NCI-H2227 treated with DMSO at 0.1 percent for 48 hours (cell line): ENCODE measurements around the gene KLF16.

Experiments
- DNase-seq: peaks from one replicate; lab custom pipeline; 2025; lab: John Stamatoyannopoulos, UW

KLF16 gene

DNA sequence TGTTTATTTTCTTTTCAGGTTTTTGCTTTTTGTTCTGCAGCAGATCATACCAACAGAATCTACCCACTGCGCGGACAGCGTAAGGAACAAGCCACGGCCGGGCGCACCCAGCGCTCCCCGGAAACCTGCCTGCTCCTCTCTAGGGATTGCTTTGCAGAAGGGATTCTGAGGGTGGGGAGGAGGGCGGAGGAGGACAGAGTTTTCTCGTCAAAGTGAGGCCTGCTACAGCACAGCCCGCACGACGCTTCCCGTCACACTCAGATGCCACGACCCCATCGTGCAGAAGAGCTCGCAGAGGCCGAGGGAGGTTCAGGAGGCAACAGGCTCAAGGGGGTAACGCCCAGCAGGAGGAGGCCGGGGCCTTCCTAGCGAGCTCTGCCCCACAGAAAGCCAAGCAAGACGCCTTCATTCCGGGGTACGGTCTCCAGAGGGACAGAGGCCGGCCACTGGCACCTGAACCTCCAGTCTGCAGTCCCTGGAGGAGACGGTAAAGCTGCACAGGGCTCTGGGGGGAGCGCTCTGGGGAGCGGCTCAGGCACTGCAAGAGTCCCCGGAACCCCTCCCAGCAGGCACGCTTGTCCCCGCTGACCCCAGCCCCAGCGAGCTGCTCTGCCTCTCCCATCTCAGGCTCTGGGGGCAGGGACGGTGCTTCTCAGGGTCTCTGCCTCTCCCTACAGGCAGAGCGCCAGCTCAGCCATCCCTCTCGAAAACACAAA lies 22.0 kb downstream of the KLF16 start:
- DNase-seq, result no peak

DNA sequence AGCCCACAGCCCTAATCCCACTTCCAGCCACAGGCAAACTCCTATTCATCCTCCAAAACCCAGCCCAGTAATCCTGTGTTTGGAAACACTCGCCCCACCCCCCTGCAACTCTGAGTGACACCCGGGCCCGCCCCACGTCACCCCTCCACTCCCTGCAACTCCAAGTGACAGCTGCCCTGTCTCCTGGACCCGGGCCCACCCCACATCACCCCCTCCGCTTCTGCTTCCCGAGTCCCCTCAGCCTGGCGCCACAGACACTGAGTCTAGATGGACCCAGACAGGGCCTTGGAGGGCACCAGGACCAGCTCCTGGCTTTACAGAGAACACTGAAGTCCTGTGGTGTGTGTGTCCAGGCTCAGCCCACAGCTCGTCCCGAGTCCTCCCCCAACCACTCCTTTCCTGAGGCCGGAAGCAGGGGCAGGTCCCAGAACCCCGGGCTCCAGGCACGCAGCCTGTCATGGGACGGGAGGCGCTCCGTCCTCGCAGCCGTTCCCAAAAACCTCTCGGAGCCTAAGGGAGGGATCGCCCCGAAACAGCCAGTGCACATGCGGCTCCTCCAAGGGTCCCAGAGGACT lies 22.8 kb downstream of the KLF16 start:
- DNase-seq, result no peak

DNA sequence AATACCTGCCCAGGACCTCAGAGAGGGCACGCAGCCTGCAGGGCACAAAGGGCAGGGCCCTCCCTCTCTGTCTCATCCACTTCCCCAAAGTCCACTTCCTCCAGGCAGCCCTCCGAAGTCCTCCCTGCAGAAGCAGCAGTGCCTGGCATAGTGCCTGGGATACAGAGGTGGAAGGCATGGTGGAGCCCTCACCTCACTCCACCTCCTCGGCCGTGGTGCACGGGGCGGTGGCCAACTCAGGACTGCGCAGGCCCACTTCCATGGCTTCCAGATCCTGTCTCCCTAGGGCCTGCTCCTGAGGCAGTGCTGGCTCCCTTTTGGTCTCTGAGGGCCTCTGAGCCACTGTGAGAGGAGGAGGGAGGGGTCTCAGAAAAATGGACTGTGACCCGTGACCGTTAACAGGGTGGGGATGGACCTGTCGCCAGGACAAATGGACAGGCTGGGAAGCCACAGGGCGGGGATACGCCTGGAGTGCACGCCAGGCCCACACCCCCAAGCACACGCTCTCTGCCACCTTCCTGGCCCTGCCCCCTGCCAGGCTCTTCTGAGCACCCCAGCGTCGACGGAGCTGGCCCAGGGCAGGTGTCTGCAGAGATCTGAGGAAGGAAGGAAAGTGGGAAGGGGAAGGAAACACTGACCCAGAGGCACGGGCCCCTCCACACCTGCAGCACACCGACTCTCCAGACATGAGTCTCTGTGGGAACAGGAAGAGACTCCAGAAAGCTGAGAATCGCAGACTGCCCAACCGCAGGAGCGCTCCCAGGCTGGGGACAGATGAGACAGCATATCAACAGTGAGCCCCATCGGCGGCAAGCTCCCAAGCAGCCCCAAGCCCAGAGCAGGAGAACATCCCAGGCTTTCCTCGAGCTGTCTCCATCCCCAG lies 23.5 kb downstream of the KLF16 start:
- no peak for DNase-seq

DNA sequence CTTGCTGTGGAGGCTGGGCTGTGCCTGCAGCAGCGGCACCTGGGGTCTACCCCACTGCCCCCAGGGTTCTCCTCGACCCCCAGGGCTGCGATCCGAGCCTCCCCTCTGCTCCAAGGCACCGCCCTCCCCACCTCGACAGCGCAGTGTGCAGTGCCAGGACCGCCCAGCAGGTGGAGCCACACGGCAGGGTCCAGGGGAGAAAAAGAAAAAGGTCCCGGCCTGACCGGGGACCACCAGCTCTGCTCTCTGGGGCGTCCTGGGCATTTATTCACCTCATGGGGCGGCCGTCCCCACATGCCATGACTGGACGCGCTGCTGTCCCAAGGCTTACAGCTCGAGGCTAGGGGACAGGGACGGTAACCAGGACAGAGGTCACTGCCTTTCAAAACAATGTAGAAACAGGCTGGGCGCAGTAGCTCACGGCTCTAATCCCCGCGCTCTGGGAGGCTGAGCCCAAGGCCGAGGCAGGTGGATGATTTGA lies 25.7 kb downstream of the KLF16 start:
- no peak for DNase-seq

DNA sequence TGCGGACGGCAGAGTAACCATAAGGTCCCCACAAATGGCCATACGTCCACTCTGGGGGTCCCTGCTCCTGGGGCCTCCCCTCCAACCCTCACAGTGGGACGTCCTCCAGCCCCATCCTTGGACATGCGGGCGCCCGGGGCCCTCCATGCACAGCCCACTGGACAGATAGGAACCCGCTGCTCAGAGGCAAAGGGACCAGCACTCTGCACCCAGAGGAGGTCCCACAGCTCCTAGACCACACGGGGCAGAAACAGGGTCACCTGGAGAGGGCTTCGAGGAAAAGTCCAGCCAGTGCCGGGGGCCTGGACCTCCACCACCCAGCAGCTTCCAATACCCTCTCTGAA lies 26.2 kb downstream of the KLF16 start:
- DNase-seq, result no peak

DNA sequence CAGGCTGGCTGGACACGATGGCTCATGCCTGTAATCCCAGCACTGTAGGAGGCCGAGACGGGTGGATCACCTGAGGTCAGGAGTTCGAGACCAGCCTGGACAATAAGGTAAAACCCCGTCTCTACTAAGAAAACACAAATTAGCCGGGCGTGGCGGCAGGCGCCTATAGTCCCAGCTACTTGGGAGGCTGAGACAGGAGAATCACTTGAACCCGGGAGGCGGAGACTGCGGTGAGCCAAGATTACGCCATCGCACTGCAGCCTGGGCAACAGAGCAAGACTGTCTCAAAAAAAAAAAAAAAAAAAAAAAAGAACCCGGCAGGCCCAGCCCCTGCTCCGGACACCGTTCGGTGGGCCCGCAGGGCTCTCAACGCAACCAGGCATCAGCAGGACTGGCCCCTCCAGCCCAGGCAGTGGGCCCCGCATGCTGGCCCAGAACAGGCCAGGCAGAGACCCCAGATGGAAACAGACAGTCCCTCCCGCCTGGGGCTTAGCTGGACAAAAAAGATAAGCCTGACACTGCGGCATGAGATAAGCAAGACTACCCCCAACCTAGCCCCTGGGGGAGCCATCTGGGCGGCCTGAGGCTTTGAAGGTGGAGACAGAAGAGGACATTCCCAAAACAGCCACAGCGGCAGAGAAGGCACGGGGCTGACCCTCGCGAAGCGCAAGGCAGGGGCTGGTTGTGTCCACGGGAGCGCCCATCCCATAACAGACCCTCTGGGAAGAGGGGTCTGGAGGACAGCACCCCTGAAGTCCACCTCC lies 26.7 kb downstream of the KLF16 start:
- no peak for DNase-seq

DNA sequence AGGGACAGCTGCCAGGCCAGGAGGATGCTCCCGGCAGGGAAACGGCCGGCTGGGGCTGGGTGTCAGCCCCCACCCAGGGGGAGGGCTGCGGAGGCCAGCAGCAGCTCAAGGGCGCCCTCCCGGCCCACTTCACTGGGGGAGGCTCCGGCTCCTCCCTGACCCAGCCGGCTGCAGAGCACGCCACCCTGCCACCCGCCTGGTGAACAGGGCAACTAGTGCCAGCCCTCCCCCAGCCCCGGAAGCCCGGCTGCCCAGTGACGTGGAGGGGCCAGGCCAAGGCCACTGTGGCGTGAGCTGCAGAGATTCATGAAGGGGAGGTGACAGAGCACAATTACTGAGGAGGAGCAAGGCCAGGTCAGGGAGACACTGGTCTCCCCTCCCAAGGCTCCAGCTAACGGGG lies 29.8 kb downstream of the KLF16 start:
- no peak for DNase-seq

DNA sequence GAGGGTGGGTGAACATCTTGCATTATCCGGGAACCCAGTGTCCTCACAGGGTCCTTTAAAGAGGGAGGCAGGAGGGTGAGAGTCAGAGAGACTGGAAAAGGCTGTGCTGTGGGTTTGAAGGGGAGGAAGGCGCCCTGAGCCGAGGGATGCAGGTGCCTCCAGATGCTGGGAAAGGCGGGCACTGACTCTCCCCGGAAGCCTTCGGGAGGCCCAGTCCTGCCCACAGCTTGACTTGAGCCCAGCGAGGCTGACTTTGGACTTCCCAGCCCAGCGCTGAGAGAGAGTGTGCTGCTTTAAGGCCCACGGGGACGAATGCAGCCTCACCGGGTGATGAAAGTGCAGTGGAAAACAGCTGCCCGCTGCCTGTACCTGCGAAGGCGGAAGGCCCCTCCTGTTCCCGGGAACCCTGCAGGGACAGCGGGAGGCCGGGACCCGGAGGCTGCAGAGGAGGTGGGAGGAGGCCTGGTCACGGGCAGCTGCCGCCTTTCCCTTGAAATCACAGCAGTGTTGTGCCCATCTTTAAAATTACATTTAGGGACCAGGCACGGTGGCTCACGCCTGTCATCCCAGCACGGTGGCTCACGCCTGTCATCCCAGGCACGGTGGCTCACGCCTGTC lies 31.2 kb downstream of the KLF16 start:
- DNase-seq, result no peak

DNA sequence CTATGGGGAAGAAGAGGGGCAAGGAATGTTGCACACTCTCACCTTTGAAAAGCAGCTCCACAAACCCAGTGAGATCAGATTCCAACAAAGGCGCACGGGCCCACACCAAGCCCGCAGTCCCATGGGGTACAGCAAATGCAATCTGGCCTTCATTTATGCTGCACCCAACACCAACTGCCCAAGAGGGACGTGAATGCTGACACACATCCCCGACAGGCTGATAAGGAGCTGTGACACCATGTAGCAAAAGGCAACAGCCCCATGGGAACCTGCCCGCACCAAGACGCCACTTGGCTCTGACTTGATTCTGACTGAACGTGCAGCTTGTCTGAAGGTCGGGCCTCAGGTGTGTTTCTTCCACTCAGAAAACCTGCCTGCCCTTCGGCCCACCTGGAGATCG lies 32.4 kb downstream of the KLF16 start:
- no peak for DNase-seq

DNA sequence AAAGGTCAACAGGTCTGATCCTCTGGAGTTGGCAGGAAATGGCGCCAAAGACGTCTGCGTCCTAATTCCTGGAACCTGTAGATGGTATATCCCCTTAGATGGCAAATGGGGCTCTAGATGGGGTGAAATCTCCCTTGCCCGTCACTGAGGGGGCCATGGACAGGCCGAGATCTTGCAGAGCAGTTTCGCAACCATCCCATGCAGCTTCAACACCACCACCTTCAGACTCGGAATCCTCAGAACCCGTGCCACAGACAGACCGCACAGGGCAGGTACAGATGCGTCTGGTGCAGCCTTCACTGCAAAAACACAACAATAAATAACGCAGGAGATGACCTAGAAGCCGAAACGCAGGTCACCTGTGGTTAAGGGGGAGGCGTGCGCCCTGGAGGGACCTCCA lies 32.8 kb downstream of the KLF16 start:
- DNase-seq, result no peak

DNA sequence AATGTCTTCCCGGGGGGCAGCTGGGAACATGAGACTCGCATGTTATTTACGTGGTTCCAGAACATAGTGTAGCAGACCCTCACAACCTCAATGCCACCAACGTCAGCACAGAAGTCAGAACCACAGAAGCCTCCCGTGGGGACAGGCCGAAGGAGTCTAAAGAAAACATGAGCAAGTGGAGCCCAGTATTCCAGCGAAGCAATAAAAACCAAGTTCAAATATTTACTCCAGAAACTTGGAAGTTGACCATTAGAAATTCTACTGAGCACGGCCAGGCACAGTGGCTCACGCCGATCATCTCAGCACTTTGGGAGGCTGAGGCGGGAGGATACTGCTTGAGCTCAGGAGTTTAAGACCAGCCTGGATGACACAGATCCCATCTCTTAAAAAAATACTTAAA lies 33.4 kb downstream of the KLF16 start:
- no peak for DNase-seq

DNA sequence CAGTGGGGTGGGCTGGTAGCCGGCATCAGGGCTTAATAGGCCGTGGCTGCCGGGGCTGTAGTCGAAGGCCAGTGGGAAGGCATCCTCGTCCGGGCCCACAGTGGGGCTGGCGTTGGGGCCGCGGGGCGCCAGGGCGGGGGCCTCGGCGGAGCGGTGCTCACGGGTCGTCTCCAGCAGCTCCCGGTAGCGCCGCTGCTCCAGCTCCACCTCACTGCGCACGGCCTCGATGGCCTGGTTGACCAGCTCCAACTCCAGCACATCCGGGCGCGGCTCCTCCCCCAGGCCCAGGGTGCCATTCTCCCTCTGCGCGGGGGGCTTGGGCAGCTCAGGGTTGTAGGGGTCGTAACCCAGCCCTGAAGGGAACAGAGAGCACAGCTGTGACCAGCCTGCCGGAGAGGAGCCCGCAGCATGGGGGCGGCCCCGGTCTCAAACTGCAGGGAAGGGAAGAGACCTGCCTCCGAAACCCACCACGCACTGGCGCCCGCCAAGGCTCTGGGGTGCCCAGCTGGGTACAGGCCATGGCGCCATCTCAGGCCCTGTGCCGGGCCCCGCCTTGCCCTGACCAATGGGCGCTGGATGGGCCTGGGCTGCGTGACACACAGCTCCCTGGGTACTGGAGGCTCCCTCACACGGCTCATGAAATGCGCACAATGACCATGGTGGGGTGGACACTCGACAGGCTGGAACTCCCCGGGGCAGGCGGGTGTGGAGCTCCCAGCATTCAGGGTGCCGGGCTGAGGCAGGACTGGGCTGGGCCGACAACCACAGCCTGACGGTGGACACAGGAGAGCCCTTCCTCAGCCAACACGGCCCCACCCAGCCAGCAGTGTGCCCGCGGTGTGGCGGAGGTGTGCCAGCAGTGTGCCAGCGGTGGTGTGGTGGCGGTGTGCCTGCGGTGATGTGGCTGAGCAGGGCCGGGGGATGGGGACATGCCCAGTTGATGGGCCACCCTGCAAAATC lies 34.8 kb downstream of the KLF16 start:
- no peak for DNase-seq

DNA sequence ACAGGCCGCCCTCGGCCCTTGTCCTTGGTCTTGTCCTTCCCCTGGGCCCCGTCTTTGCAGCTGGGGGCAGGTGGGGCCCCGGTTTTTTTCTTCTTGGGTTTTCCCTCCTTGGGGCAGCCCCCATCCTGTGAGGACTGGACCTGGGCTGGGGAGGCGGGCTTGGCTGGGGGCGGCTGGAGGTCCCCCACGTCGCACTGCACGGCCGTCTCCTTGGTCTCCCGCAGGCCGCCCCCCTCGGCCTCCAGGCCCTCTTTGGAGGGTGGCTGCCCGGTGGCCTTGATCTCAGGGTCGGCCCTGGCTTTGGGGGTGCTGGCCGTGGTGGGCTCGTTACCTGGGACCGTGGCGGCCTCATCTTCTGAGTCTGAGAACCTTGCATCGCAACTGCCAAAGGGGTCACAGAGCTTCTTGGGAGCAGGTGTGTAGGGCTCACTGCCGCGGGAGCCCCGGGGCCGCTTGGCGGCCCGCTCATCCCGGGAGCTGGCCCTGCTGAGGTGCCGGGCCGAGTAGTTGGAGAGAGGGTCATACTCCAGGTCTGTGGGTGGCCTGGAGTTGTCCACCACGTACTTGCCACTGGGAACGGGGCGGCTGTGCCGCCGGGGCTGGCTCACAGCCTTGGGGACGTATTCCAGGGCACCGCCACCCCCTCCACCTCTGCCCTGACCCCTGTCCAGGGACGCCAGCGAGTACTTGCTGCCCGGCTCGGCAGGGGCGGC lies 35.7 kb downstream of the KLF16 start:
- DNase-seq, result no peak

DNA sequence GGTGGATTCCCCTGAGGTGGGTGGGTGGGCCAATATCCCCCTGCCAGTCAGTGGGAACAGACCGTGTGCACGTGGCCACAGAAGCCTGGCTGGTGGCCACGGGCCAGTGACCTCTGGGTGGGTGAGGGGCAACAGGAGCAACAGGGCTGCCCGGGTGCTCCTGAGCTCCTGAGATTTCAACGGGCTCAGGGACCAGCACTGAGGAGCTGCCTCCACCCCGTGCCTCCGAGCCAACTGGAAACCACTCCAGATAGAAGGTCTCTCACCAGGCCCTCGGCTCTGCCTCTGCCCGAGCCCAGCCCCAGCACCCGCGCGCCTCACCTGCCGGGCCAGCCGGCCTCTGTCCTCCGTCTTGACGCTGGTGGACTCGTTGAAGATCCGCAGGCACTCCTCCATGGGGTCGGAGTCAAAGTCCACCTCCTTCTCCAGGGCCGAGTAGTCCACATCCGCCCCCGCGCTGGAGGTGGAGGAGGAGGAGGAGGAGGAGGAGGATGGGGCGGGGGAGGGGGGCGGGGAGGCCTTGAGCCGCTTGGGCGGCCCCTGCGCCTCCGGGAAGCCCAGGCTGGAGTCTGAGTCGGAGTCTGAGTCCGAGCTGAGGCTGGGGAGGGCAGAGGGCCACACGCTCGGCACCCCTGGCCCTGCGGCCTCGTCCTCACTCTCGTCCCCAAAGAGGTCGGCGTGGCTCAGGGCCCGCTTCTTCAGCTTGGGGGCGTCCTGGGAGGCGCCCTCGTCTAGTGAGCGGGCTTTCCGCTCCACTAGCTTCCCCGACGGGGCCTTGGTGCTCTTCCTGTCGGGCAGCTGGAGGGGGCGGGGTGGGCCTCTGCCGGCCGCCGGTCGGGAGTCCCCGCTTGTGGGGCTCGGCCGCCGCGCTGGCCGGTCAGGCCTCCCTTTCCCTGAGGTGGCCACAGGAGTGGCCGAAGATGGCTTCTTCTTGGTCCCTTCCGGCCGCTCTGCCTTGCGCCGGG lies 36.5 kb downstream of the KLF16 start:
- no peak for DNase-seq

DNA sequence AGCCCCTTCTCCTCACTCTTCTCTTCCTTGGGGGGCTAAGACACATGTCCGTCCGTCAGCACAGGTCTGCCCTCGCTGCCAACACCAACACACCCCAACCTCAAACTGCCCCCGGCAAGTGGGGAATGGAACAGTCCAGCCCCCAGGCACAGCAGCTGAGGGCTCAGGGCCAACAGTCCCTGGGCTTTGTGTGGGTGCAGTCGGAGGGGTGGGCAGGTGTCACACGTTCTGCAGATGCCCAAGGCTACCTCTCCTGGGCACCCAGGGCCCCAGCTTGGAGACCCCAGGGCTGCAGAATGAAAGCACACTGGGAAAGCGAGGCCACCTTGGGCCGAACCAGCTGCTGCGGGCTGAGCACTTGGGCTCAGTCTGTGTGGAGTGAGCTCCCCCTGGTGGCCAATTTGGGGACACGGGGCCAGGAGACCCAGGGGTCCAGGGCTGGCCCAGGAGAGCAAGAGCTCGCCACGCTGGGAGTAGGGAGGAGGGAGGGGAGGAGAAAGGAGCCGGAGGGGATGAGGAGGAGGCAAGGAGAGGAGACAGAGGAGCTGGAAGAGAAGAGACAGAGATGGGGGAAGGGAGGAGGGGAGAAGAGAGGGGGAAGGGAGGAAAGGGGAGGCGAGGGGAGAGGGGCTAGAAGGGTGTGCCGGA lies 37.3 kb downstream of the KLF16 start:
- peak; percentile 20 for DNase-seq

DNA sequence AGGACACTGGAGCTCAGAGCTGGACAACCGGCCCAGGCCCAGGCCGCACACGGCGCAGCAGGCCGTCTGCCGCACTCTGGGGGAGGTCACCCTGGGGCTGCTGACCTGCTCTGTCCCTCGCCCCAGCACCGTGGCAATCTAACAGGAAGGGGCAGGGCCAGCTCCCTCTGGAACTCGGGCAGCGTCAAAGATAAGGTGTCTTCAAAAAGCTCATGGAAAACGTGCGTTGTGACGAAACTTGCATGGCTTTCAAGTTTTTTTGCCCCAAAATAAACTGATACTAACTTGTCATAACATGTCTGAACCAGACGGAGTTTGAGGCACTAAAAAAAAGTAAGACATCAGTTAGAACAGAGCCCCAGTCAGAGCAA lies 39.1 kb downstream of the KLF16 start:
- no peak for DNase-seq

DNA sequence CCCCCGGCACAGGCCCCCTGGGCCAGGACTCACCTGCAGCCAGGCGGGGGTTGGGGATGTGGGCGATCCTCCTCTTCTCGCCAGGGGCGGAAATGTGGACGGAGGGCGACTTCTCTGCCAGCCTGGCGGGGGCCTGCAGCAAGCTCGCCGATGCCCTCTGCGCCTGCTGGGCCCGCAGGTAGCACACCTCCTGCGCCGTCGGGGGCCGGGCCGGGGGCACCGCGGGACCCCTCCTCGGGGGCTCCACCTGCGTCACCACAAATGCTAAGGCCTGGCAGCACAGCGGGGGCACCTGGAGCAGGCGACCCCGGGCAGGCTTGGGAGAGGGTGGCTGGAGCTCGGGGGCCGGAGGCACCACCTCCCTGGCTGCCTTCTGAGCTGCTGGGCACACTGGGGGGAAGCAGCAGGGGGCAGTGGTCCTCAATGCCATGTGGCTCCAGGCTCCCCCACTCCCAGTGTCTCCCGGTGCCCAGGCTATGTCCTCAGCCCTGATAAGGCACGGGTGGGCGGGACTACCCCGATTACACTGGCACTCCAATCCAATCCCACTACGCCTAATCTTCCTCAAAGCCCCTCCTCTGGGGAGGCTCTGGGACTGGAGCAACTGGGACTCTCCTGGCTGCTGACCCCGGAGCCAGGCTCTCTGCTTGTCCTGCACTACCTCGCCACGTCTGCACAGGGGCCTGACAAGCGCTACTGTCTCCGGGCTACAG lies 39.7 kb downstream of the KLF16 start:
- DNase-seq, result no peak

DNA sequence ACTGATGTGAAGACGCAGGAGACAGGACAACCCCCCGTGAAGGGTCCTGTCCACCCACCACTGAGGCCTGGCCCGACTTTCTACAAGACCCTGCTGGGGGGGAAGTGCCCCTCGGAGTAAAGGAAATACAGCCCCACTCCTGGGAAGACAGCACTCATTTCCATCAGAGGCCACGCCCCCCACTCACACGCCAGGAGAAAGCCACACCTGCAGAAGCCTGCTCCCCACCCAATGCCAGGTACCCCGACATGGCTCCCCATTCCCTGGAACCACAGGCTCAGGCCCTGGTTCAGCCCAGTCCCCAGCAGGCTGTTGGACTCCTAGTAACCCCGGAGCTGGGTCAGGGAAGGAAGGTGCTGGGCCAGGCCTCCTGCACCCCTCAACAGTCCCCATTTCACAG lies 40.4 kb downstream of the KLF16 start:
- DNase-seq, result no peak
